GM18508 (cell line): ENCODE results near the gene ITGA6.

Source experiments
- ATAC-seq: cut with Tn5 transposase; IDR thresholded peaks from one replicate; pipeline ENCODE4 v1.9.1; 2021; ENCODE audit warnings: moderate number of reproducible peaks; ENCODE audit not compliant: insufficient read depth, unreplicated experiment

The ITGA6 gene

DNA sequence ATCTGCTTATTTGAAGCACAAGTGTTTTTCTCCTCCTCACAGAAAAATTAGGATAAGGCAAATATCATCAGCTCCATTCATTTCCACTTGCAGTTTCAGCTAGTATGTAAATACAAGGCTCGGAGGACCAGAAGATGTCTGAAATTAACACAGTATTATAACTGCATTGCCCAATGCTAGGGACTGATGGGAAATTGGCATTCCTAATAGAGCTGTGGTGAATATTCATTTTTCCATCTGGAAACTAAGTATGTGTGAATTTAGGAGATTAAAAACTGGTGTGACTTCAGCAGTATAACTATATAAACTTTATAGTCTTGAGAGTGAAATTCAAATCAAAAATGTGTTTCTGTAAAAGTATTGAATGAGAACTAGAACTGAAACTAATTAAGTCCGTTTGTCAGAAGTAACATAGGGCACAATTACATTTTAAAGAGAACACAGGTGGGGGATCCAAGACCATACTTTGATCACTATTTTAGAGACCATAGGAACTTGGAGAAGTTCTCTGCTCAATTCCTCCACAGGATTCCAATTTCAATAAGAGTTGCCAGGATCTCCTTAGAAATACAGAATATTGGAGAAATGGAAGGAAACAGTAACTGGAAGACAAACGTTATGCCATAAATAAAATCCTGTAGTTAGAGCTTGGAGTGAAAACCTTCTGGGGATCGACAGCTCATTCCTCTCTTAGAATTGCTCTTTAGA, 12.1 kb upstream of the ITGA6 start:
- ATAC-seq: no peak

GRCh38 chr2:172415865-172416183, 11.6 kb upstream of the ITGA6 start:
- ATAC-seq: no peak

DNA sequence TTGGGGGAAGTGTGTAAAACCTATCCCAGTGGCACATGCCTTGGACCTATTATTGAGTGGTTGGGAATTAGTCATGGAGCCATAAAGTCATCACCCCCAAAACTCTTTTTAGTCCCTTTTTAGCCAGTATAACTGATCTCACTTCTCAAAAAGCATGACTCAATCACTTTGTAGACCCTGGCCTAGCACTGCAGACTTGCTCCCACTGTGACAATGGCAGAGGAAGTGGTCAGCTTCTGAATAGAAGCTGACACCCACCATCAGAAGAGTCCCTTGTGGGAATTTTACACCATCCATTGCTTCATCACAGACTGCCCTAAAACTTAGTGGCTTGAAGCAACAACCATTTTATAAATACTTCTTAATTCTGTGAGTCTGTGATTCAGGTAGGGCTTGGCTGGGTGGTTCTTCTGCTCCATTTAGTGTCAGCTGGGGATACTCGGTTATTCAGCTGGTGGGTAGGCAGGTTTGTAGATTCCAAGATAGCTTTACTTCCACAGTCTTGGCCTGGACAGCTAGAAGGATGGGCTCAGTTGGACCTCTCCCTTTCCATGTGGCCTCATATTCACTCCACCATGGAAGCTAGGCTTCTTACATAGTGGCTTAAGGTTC, 10.8 kb upstream of the ITGA6 start:
- ATAC-seq: no peak

DNA sequence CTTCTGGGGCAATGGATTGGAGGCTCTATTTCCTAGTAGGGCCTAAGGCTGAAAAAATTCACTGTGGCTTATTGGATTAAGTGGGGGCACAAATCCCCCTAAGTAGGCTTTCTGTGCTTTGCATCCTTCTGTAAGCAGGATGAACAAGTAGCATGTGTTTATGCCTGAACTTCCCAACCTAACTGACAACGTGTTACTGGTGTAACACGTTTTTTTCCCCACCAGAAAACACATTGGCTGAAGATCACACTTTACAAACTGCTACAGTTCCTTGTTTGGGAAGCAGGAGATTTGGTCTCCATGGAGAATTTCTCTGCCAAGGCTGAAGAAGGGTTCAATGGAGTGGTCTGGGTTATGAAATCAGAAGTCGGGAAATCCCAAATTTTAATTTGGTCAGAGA, 7.2 kb upstream of the ITGA6 start:
- ATAC-seq: no peak

DNA sequence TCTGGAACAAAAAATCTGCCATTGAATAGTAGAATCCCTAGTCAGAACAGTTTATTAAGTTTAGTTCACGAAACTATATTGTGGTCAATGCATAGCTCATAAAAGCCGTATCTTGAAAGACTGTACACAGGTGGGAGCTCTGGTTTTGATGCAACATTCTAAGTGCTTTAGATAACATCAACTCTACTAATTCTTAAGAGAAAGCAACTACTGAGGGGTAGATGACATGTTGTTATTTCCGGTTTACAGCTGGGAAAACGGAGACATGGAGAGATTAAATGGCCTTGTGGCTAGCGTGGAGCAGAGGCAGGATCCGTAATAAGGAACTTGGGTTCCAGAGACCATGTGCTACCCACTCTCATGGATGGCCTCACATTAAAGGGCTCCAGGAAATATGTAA, 4.2 kb upstream of the ITGA6 start:
- ATAC-seq: no peak

- no peak for ATAC-seq
Observed at GRCh38 chr2:172425336-172425735, 2.0 kb upstream of the ITGA6 start.

DNA sequence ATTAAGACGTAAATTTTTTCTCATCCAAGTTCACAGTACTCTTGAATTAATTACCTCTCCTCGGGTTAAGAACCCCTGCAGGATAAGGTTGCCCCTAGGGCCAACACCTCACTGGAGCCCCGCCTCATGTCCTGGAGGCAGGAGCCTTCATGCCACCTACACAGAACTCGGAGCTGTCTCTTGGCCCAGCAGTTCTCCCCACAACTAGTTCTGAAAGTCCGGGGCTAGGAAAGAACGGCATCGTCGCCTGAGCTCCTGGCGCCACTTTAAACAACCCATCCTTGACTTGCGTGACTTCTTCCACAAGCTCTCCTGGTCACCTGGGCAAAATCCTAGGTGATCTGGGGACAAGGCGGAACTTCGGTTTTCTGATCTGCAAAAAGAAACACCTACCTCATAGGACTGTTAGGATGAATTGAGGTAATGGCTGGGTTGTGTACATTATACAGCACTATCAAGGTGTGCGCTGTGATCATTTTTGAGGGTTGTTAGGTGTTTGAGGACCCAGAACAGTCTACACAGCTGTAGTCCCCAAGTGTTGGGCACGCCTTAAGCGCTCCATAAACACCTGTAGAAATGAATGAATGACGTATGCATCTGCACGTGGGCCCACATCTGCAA, 641 bp upstream of the ITGA6 start:
- ATAC-seq: no peak

DNA sequence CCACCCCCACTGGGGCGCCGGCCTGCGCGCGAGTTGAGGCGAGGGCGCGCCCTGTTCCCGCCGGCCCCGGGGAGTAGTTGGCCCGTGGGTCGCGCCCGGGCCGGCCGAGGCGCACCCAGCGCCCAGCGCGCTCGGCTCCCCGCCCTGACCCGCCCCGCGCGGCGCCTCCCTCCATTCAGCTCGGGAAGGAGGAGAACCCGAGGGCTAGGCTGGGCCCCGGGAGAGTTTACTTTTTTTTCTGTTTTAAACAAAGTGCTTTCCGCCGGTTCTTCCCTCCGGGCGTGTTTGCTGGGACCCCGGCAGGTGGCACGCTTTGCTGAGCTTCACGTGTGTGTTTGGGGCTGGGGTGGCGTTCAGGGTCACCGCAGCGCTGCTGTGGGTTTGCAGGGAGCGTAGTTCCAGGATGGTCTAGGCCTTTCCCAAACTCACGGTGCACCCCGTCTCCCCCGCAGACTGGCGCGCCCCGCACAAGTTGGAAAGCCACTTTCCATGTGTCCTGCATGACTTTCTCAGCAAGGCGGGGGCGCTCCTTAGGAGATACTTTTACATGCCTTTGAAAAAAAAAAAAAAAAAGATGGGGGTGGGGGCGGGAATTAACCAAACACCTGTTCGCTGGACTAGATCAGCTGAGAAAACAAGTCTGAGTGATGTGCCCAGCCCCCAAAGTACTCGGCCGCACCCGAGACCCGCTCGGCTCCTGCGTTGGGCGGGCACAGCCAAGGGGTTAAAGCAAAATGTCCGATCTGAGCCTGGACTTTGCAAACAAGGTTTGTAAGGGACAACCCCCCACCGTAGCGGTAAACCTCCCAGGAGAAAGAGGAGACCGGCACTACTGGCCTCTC, 825 bp downstream of the ITGA6 start:
- no peak for ATAC-seq

- ATAC-seq: no peak
Observed at GRCh38 chr2:172428832-172429210, 1.4 kb downstream of the ITGA6 start.

- ATAC-seq: no peak
Observed at GRCh38 chr2:172429301-172429968, 2.0 kb downstream of the ITGA6 start.

DNA sequence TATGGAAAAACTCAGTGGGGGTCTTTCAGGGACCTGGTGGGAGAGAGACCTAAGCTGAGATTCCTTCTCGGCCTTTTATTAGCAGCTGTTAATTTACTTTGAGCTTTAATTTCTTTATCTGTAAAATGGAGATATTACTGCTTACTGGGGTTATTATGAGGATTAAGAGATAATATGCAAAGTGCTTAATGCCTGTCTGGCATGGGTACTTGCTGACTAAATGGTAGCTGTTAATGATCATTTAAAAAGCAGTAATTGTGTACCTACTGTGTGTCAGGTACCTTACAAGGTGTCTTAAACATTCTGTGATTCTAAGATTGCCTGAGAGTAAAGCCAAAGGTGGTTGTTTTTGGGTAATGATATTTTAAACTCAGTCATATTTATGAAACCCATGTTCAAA, 2.6 kb downstream of the ITGA6 start:
- ATAC-seq: no peak

DNA sequence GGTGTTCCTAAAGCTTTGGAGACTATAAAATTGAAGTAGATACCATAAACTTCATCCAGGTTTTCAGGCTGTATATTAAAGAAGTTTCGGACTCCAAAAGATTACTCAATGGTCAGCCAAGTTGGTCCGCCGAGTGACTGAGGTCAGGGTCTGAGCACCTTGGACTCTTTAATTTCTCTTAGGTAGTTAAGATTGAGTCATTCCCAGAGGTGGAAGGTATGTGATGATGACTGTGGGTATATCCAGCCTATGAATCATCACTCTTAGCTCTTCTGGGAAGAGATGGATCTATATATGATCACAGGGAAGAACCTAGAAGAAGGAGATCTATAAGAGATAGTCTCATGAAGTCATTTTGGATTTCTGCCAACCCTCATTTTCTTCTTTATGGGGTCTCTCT, 3.3 kb downstream of the ITGA6 start:
- ATAC-seq: no peak

GRCh38 chr2:172431463-172431862, 4.1 kb downstream of the ITGA6 start:
- no peak for ATAC-seq

DNA sequence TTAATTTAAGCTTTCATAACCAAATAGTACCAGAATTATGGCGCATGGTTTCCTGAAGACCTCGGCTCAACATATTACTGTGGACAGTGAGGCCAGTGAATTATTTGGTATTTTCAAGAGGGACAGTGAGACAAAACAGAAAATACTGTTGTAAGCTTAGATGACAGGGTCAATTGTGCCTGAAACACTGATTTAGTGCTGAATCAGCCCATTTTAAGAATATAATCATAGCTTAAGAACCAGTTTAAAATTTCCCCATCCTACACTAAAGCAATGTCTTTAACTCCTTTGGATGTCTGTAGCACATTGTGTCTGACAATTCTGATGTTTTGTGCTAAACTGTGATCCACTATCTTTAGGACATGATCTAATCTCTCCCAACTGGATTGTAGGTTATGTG, 4.6 kb downstream of the ITGA6 start:
- ATAC-seq: no peak

DNA sequence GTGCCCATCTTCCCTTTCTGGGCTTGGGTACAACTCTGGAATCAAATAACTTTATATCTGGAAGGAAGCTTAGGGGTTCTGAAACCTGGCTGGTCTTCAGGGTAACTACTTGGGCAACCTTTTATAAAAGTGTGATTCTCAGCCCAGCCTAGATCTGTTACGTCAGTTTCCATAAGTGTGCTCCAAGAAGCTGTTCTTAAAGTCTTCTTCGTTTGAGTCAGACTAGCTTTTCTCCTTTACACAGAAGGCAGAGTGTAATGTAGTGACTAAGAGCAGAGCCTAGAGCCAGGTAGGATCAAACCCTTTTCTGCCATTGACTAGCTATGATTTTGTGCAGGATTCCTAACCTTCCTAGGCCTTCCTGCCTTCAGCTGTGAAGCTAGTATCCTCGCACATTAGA, 5.8 kb downstream of the ITGA6 start:
- ATAC-seq: no peak

DNA sequence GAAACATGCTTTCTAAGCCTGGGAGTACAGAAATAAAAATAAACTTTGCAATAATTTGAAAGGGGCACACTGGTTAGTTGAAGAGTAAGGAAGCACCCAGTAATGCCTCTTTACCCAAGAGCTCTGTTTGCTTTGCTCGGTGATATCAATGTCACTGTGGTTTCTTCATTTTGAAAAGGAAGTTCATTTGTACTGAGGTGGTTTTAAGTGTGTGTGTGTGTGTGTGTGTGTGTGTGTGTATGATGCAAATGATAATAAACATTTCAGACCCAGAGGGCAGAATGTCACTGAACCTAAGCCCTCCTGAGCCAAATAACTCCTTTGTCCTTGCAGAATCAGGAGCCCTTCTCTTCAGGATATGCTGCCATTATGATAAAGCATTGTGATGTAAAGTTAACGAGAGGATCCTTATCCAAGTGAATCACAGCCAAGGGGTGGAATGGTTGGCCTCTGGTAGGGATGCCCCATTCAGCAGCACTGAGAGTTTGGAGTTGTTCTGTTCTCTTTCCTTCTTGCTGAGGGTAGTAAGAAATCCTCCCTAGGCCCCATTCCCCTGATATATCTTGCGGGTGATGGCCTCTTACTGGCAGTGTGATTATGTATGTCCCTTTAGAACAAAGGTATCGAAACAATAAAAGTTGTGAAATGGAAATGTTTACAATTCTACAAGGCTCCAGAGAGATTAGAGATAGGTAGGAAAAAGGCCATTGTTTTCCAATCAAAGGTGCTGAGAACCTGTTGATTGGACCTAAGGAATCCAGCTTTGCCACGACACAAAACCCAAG, 7.6 kb downstream of the ITGA6 start:
- no peak for ATAC-seq

GRCh38 chr2:172435606-172435911, 8.2 kb downstream of the ITGA6 start:
- no peak for ATAC-seq

- ATAC-seq: no peak
Observed at GRCh38 chr2:172436889-172437288, 9.5 kb downstream of the ITGA6 start.

DNA sequence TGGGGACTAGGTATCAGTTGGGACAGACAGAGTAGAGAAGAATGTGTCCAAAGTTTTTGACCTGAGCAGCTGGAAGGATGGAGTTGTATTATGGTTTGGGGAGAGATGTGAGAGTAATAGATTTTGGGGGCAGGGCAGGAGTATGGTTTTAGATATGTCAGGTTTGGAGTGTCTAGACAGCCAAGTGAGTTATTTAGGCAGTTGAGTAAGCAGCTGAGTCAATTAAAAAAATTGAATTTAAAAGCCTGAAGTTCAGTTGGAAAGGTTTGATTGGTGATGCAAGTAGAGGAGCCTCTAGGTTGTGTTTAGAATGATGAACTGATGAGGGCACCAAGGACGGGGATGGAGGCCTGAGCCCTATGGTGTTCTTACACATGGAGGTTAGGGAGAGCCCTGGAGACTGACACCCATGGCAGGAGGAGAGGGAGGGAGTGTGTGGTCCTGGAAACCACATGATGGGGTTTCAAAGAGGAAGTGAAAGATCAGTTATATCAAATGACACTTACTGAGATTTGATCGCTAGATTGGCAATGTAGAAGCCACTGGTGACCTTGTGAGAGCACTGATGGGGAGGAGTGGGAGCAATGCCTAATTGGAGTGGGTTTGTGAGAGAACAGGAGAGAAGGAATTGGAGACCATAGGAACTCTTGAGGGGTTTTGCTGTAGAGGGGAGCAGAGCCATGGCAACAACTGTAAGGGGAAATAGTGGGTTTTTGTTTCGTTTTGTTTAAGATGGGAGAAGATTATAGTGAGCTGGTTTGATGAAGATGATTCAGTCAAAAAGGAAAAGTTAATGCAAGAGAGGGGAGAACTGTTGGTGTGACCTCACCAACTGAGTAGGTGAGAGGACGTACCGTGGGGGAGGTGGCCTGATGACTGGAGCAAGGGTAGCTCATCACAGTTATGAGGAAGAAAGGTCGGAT, 10.3 kb downstream of the ITGA6 start:
- peak; percentile 47 for ATAC-seq
